ENCODE data around the gene LSMEM2. TPM values are rescaled to one million over a fixed set of nuclear protein-coding genes. Genes with fewer than 3 reads are reported as not detected.
A peak's percentile ranks its signal among the peaks of the same experiment; 100 is the strongest.

Gene LSMEM2
- total RNA-seq, 1 donor from 2014 or later, result 29.6 TPM

DNA sequence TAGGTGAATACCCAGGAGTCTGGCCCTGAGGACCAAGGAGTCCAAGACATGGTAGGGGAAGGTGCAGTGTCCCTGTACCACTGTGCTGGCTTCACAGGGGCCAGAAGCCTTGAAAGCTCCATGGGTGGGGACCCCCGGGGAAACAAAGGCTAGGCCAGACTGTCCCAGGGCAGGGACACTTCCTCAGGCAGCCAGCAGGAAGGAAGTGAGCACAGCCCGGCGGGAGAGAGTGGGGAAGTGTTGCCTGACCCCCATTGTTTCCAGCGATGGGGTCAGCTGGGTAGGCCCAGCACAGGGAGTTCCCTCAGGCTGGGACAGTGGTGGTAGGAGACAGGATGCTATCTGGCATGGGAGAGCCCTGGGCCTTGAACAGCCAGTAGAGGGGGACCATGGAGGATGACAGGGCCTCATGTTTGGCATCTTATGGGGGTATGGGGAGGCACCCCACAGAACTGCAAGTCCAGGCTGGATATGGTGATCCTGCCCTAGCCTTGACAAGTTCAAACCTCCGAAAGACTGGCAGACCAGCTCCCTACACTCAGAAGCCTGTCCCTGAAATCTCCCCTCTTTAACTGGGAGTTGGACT, 44.8 kb downstream of the LSMEM2 start:
- intact Hi-C loops (cut with DNase I), result loop anchor here (5.0 kb wide), 1 partner anchor 51 kb away; no protein-coding TSS in a partner anchor
- ATAC-seq (ENCODE audit: poor library complexity), result peak; percentile 1
- DNase-seq, result peak; percentile 77

DNA sequence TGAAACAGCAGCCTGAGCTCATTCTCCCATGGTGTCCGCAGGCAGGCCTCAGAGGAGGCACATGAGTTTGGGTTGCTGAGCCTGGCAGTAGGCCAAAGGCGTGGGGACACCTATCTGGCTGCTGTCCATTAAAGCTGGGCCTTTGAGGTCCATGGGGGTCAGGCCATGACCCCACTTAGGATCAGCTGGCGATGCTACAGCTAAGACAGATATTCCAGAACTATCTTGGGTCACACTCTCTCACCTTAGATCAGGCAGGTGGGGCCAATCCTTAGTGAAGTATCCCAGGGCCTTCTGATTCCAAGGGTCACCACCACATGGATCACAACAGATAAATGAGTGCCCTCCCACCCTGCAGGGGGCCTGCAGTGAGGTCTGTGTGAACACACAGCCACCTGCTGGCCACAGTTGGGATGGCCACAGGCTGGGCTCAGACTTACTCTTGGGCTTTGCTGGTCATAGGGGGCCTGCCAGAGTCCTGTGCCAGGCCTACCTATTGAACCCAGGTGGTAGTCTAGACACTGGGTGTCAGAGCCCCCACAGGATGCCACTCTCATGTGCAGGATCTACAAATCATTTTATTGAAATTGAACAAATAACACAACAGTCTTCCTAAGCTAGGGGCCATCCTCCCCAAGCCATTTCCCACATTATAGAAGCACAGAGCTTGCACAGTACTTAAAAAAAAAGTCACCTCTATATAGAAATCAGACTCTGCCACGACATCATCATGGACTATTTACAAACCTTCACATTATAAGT, 45.6 kb downstream of the LSMEM2 start:
- intact Hi-C loops (cut with DNase I), result loop anchor here (5.0 kb wide), 1 partner anchor 52 kb away; no protein-coding TSS in a partner anchor
- DNase-seq (peak; percentile 88), ATAC-seq (ENCODE audit: poor library complexity) (peak; percentile 14)

DNA sequence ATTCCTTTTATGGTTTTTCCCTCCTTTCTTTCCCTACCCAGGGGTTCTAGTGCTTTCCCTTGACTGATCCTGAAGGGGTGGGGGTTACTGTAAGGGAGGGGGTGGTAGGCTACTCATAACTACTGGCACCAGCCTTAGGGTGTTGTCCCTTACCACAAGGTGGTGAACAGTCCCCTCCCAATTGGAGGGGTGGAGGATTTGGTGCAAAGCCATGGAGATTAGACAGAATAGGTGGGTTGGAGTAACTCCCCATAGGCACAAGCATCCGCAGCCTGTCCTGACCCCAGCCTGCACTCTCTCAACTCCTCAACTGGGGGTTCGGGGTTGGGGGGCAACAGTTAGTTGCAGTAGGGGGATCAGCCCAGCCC, 46.2 kb downstream of the LSMEM2 start:
- no peak for DNase-seq
- intact Hi-C loops (cut with DNase I), result no loop called here
- ATAC-seq (ENCODE audit: poor library complexity), result no peak

DNA sequence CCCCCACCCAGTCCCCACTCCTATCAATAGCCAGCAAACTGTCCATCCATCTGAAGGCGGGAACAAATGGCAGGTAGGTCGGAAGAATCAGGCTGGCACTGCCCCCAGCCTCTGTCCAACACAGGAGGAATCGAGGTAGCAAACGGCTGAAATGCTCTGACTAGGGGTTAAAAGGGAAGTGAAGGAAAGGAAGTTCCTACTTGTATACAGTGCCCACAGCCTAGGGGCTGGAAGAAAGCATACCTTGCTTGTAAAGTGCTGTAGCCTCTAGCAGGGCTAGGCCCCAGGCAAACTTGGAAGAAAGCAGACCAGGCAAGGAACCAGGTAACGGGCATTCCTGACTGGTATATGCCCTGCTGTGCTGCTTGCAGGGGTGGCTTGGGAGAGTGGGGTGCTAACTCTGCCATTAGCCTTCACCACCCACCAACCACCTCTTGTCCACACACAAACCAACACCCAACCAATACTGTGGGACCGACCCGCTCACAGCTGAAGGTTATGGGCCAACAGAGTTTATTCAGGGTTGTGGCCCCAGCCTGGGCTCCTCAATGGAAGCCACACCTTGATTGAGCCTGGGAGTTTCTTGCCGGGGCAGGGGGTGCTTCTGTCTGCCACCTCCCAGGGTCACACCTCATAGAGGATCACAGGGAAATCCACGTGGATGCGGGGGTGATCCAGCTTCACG, 46.8 kb downstream of the LSMEM2 start:
- intact Hi-C loops (cut with DNase I), result no loop called here
- no peak for DNase-seq
- no peak for ATAC-seq (ENCODE audit: poor library complexity)

DNA sequence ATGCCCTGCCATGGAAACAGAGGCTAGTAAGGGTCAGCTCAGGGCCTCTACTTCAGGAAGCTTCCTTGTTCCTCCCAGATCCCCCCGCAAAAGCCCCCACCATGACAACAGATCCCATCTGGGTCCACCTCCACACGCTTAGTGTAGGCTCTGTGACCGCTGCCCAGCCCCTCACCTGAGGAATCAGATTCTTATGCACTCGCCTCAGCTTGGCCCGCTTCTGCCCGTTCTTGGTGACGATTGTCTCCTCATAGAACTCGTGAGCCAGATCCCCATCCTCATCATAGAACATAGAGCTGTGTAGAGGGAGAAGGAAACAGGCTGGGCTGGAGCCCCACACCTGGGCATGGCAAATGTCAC, 47.3 kb downstream of the LSMEM2 start:
- intact Hi-C loops (cut with DNase I), result no loop called here
- no peak for DNase-seq

DNA sequence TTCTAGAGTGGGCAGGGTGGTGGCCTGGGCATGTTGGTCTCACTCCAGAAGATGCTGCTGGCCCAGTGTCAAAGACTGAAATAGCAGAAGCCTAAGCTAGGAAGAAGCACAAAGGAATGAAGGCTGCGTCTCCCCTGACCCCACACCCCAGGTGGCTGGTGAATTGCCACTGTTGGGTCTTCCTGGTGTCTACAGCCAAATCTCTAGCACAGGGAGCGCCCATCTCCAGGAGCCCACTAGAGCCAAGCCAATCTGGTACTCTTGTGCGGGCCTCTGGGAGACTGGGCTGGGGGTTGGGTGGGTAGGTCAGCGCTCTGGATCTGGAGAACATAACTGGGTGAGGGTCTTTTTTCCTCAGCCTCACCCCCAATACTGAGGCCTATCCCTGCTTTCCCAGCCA, 48.2 kb downstream of the LSMEM2 start:
- intact Hi-C loops (cut with DNase I), result no loop called here

More for the DNA sequence above, 47.3 kb downstream of the LSMEM2 start:
- no peak for ATAC-seq (ENCODE audit: poor library complexity)

DNA sequence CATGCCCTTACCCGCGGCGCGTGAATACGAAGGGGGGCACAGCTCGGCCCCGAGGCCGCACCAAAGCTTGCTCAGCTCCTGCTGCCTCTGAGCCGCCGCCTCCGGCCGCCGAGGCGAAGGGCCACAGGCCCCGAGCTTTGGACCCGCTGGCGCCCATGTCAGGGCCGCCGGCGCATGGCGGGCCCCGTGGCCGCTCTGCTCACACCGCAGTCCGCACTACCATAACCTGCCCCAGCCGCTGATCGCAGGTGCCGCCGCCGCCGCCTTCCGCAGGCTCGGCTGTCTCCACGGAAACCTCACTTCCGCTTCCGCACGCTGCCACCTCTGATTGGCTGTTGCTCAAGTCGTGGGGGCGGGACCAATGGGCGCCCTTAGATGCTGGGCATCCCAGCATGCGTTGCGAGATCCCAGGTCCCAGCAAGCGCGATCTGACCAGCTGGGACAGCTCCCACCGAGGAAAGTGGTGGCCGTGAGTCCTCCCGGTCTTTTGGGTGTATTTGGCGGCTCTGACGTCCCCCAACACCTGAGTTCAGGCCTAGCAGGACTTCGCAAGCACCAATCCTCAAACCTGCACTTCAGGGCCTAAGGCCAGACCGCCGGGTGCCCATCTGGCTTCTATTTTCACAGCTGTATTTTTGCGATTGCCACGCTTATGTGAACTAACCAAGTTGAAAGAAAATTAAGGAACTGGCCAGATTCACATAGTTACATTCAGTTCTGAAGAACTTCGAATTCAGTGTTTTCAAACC, 49.2 kb downstream of the LSMEM2 start, which contains the start of gene TUSC2:
TUSC2 (minus strand) TSS at position 281 of the 749 bp plus-strand sequence; CDS start at position 157, 124 bp downstream.
- ATAC-seq (ENCODE audit: poor library complexity) (peak; percentile 91), DNase-seq (peak; percentile 99)
- intact Hi-C loops (cut with DNase I), result no loop called here

More for the DNA sequence above, 48.2 kb downstream of the LSMEM2 start:
- no peak for DNase-seq
- no peak for ATAC-seq (ENCODE audit: poor library complexity)

DNA sequence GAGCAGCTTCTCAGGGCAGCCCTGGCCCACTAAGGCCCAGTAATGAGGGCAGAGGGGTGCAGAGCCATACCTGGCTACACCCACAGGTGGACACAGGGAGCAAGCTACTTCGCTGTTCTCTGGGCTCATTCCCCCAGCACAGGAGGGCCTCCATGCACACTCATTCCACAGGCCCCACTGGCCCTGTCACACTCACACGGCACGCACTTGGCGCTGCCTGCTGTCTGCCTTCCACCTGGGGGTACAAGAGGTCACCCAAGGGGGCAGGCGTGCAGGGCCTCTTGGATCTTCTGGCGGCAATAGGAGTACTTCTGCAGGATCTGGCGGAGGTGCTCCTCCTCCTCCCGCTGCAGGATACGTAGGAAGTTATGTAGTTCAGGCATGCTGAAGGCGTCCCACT, 51.4 kb downstream of the LSMEM2 start:
- ATAC-seq (ENCODE audit: poor library complexity) (no peak), DNase-seq (no peak)
- intact Hi-C loops (cut with DNase I), result no loop called here

DNA sequence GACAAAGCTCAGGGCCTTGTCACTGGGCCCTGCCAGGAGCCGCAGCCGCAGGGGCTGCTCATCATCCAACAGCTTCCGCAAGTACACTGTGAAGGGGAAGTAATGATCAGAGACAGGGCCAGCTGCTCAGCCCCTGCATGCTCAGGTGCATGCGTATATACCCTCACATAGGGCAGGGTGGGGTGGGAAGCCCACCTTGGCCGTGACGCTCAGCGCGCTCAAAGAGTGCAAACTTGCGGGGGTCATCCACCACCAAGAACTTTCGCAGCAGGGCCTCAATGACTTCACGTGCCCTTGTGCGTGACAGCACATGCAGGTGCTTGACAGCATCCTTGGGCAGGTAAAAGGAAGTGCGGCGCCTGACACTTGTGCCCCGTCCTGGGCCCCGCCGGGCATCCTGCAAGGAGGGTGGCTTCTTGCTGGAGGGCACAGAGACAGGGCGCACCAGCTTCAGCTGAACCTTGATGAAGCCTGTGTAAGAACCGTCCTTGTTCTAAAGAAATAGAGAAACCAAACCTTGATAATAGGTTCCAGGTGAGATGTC, 52.5 kb downstream of the LSMEM2 start:
- DNase-seq (no peak), ATAC-seq (ENCODE audit: poor library complexity) (no peak)
- intact Hi-C loops (cut with DNase I), result no loop called here

DNA sequence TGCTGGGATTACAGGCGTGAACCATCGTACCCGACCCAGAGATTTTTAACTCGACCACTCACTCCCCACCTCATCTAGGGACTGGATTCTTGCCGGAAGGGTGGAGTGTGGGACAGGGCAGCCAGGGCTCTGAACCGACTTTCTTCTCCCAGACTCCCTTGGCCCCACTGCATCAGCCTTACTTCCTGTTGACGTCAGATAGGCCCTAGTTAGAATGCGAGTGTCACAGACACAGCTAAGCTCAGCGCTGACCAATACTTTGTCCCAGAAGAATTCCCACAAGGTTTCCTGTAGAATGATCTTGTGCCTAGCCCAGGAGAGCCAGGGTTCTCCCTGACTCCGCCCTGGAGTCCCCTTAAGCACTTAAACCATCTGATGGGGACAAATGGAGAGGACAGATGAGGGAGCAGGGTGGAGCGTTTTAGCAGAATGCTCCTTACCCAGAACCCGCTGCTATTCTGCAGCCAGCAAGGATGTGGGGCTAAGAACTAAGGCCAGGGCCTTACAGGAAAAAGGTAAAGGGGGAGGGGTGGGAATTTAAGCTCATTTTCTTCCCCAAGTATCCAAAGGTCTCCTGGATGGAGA, 54.9 kb downstream of the LSMEM2 start:
- ATAC-seq (ENCODE audit: poor library complexity) (peak; percentile 5), DNase-seq (no peak)
- intact Hi-C loops (cut with DNase I), result no loop called here

DNA sequence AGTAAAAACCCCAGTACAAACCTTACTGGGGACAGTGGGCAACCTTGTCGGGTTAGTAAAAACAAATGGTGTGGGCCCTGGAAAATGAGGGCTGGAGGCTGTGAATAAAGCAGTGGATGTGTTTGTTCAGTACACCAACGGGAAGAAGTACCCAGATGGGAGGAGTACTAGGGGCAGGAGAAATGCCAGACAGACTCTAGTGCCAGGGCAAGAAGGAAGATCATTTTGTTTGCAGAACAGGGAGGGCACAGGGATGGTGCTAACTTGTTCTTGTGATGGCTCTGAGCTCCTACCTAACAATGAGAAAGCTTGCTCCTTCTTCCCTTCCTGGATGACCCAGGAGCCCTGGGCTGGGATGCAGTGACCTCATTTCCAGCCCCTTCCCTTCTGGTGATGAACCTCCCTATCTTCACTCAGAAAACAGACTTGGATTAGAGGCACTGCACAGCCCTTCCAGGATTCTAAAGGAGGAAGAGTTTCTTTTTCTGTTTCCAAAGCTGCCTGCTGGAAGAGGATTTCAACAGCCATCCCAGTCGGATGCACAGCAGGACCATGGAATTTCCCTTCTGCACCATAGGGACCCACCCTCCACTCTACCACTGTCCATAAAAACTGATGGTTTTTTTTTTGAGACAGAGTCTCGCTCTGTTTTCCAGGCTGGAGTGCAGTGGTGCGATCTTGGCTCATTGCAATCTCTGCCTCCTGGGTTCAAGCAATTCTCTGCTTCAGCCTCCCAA, 55.6 kb downstream of the LSMEM2 start:
- ATAC-seq (ENCODE audit: poor library complexity) (no peak), DNase-seq (no peak)
- intact Hi-C loops (cut with DNase I), result no loop called here

DNA sequence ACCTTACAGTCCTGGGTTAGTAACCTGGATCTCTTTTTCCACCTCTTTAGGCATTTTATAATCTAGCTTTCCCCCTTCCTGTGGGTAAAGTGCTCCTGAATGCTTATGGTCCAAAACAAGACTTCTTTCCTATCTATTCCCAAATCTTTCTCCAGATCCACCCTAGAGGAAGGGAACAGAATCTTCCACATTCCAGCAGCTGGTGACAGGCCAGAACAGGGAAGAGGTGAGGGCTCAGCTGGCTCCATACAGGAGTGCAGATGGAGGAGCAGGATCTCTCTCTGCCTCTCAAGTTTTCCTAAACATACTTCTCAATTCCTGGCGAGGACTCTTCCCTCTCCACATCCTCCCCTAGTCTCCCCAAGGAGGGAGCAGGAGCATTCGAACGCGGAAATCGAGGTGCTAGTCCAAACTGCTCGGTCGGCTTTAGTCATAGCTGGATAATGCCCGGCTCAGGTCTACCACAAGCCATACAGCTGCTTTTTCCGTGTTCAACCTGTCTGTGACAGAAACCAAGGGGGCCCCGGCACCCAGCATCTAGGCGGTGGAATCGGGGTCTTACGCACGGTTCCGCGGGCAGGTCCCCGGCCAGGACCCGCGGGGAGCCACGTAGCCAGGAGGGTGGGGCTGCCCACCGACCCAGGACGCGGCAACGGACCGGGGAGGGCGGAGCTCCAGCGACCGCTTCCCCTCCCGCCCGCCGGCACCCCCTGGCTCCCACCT, 57.7 kb downstream of the LSMEM2 start:
- no peak for ATAC-seq (ENCODE audit: poor library complexity)
- DNase-seq, result no peak
- intact Hi-C loops (cut with DNase I), result no loop called here

DNA sequence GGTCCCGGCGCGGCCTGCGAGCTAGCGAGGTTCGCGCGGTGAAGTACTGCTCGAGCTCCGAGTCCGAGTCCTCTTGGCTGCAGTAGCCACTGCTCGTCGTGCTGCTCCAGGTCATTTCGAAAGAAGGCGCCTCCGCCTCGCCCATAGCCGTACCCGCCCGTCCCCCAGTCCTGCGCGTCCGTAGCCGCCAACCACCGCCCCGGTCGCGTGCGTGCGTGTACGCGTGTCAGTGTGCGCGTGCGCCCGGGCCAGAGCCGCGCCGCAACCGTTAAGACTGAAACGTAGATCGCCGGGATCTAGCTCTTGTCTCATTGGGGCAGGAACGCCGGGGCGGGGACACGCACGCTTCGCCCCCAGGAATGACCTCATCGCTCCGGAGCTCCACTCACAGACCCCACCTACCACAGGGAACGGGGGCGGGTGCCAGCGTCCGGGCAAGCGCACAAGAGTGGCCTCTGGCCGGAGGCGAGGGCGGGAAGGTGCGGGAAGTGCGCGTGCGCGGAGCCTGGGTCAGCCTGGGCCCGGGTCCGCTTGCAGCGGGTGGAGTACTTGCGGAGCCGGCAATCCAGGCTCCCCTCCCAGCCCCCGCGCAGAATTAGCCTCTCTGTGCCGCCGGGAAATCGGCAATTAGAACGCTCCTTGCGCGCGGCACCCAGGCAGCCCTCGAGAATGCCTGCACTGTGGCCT, 58.4 kb downstream of the LSMEM2 start:
- peak; percentile 87 for ATAC-seq (ENCODE audit: poor library complexity)
- peak; percentile 100 for DNase-seq
- intact Hi-C loops (cut with DNase I), result no loop called here

Data from Right ventricle myocardium superior (tissue), 1 donor.